Stimulated activated CD8-positive, alpha-beta memory T cell treated with anti-CD3 and anti-CD28 coated beads, Interleukin-15, amount 100 ng/mL, for 4 hours (primary cell): Measurements from ENCODE around the gene ANKRD28.
A peak's percentile ranks its signal among the peaks of the same experiment; 100 is the strongest.

Experiments
- DNase-seq, 2 donors: peaks; one replicate each; pipeline ENCODE4 v3.0.0-alpha.2; 2020; ENCODE audit warnings: low read depth in 2 of 2

Gene ANKRD28

GRCh38 chr3:15723624-15723884 is 74.2 kb downstream of the ANKRD28 start:
- no peak for DNase-seq

- no peak for DNase-seq
Measured at GRCh38 chr3:15722877-15723623, 74.7 kb downstream of the ANKRD28 start.

DNA sequence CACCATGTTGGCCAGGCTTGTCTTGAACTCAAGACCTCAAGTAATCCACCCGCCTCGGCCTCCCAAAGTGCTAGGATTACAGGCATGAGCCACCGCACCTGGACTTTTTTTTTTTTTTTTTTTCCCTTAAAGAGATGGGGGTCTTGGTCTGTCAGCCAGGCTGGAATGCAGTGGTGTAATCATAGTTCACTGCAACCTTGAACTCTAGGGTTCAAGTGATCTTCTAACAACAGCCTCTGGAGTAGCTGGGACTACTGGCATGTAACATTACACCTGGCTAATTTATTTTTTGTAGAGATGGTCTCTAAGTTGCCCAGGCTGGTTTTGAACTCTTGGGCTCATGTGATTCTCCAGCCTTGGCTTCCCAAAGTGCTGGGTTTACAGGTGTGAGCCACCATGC is 81.6 kb downstream of the ANKRD28 start:
- no peak for DNase-seq

DNA sequence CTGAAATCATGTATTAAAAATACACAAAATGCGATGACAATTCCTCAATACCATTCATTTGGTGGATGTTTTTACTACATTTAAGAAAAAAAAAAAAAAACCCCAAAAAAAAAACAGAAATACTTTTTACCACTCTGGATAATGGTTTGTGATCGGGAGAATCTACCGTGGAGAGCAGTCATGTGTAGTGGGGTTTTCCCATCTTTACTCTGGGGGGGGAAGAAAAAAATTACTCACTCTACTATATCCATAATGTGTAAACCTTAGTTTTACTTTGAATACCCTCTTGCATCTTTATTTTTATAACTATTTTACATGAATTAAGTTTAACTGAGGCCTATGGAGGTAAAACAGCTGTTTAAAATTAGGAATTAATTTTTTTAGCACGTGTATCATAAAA is 83.3 kb downstream of the ANKRD28 start:
- DNase-seq = no peak

DNA sequence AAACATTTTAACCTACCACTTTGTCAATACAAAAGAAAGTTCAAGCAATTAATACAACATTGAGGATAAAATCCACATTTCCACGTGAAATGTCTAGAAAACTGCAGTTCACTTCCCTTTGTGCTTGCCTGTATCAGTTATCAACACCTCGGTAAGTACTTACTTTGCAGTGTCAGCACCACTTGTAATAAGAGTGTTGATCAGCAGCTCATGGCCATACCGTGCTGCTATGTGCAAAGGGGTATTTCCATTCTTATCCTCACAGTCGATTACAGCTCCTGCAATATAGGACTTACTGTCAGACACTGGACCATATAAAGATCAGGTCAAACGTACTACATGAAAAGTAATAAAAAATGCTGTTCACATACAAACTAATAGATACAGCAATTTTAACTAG is 84.4 kb downstream of the ANKRD28 start:
- DNase-seq = no peak

GRCh38 chr3:15711281-15711680 is 86.5 kb downstream of the ANKRD28 start:
- DNase-seq = no peak

GRCh38 chr3:15708882-15709677 is 88.7 kb downstream of the ANKRD28 start:
- no peak for DNase-seq

- DNase-seq = no peak
Measured at GRCh38 chr3:15707779-15708178, 90.0 kb downstream of the ANKRD28 start.

DNA sequence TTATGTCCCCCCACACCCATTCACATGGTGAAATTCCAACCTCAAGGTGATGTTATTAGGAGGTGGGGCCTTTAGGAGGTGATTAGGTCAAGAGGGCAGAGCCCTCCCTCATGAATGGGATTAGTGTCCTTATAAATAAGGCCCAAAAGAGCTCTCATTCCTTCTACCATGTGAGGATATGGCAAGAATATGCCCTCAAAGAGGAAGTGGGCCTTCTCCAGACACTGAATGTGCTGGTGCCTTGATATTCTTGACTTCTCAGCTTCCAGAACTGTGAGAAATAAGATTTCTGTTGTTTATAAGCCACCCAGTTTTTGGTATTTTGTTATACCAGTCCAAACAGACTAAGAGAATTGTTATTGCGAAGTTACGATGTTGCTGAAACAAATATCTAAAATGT is 94.4 kb downstream of the ANKRD28 start:
- no peak for DNase-seq

GRCh38 chr3:15694628-15695027 is 103.2 kb downstream of the ANKRD28 start:
- no peak for DNase-seq

DNA sequence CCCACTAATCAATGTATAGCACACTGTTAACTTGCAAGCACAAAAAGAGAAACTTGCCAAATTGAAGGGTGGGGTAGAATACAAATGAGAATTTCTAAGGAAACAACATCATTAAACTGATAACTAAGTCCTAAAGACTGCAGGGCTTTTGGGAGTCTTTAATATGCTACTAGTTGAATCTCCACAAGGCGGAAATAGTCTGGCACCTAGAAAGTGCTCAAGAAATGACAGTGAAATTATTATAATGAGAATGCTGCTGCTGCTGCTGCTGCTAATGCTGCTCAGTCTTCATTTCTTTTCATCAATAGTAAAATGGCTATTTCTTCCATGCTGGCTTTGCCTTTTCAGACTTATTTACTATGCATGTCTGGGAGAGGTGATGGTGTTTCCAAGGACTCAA is 104.4 kb downstream of the ANKRD28 start:
- no peak for DNase-seq

DNA sequence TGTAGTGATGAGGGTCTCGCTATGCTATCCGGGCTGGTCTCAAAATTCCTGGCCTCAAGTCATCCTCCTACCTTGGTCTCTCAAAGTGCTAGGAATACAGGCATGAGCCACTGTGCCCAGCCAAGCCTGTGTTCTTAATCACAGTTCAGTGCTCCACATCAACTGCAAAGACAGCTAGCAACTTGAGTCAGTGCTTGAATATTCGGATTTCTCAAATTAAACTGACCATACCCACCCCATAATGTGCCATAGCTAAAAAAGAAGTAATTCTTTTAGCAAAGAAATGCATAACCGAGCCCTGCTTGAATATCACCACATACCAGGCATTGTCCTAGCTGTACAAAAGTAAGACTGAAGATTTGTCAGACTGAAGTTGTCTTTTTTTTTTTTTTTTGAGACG is 107.0 kb downstream of the ANKRD28 start:
- no peak for DNase-seq

- DNase-seq = no peak
Measured at GRCh38 chr3:15690230-15690629, 107.5 kb downstream of the ANKRD28 start.

DNA sequence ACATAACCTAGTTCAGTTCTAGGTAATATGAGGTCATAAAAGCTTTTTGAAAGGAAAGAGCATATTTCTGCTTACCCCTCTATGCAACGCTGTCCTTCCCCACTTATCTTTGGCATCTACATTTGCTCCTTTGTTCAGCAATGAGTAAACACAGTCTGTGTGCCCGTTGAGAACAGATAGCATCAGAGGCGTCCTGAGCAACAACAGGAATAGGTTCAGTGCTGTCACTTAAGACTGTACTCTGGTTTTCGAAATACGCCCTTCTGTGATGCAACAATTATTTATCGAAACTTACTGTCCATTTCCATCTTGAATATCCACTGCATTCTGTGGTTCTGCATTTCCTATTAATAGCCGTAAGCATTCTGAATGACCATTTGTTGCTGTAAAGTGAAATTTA is 111.9 kb downstream of the ANKRD28 start:
- peak in 1 of 2 donors; percentile 1 for DNase-seq

DNA sequence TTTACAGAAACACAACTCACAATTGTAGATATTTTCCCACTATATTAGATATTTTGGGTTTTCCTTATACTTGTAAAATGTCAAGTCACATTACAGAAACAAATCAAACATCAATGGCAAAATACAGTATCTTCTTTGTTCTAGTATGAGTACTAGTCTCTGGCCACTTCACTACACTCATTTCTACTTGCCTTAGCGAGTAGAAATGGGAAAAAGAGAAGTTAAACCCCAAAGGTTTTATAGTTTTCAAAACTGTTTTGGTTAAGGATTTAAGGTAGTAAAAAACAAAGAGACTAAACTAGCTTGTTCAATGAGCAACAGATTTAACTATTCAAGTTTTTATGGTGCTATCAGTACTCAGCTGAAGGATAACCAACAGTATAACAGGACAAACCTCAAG is 114.5 kb downstream of the ANKRD28 start:
- no peak for DNase-seq

DNA sequence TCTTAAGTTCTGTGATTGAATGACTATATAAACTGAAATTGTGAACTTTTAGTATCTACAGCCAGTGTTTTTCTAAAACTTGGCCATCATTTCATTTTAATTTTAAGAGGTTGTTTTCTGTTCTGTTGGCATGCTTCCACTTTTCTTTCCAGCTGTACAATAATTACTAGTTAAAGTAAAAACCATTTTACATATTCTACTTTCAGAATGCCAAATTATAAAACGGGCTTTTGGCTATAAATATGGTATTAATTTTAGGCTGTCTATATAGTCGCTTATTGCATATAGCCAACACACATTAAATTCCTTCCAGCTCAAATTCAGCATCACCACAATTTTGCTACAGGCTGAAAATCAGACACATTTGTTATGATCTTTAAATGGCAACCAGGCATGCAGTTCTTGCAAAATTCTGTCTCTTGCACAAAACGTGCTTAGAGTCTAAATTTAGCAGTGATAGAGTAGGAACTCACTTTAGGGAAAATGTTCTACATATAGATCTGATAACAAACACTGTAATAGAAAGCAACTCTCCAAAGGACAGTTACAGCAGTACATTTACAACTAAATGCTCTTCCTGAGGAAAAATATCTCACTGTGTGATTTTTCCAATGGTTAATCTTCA is 115.1 kb downstream of the ANKRD28 start:
- DNase-seq = no peak

GRCh38 chr3:15681668-15682067 is 116.1 kb downstream of the ANKRD28 start:
- DNase-seq = no peak

DNA sequence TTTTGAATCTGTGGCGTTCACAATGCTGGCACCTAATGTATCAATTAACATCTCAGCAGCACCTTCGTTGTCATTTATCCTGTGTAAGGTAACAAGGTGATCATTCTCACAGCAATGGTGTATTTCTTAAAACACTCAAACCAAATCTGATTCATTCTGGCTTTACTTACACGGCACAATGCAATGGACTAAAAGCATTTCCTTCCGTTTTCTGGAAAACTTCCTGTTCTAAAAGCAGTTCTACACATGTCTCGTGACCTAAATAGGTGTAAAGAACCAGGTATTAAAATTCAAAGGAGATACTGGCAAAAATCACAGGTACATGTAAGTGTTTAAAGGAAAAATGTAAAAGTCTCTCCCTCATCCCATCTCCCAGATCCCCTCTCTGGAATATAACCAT is 118.5 kb downstream of the ANKRD28 start:
- no peak for DNase-seq

DNA sequence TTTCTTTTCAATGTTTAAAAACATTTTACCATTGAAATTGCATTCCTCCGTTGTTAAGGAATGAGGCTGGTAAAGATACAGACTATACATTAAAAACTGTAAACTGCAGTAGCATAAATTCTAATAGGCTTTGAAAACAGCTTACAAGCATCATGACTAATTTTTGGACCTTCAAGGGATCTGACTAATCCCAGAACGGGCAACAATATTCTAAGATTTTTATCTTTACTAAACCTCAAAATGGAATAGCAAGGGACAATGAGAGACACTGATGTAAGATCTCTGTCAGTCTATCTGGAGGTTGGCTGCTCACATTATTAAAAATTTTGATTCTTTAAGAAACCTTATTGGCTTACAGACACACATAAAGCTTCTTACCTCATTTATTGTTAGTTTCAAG is 121.5 kb downstream of the ANKRD28 start:
- no peak for DNase-seq

DNA sequence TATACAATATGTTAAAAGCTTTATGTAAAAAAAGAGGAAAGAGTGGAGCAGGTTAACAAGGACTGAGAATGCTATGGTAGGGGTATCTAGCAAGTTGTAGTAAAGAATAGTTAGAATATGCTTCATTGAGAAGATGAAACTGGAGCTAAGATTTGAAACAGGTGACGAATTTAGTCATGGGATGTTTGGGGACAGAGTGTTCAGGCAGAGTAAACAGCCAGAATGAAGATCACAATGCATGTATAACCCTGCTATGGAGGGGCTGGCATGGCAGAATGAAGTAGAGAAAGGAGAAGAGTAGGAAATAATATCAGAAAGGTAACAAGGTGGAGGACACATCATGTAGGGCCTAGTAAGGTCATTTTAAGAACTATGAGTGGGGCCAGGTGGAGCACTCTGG is 124.2 kb downstream of the ANKRD28 start:
- DNase-seq = no peak

GRCh38 chr3:15667484-15667883 is 130.3 kb downstream of the ANKRD28 start:
- no peak for DNase-seq

DNA sequence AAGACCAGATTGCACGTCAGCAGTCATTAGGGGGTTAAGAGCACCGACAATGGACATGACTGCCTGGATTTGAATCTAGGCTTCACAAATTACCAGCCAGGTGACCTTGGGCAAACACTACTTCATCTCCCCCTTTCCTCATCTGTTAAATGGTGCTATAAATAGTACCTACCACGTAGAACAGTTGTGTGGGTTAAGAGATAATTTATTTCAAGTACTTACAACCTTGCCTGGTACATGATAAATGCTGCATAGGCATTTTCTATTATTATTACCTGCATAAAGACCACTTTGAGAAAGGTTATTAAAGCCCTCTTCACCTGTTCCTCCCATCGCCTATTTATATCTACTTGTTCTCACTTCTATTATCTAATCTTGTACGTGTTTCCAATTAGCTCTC is 131.5 kb downstream of the ANKRD28 start:
- no peak for DNase-seq

- no peak for DNase-seq
Measured at GRCh38 chr3:15665510-15666150, 132.1 kb downstream of the ANKRD28 start.
